DOHH2 (cell line): Measurements from ENCODE around the gene SGPP1.

Experiments
- CTCF ChIP-seq: fragments of 200-600 bp; sonication (generic); IDR thresholded peaks from one replicate; pipeline ENCODE4 v1.5.1; 2014; ENCODE audit warnings: antibody characterized with exemption, mild to moderate bottlenecking, low read depth, low read length; ENCODE audit not compliant: poor library complexity, severe bottlenecking
- EZH2phosphoT487 ChIP-seq: fragments of 200-600 bp; sonication (generic); IDR thresholded peaks from 2 replicates; pipeline ENCODE4 v1.6.1; 2017; ENCODE audit warnings: borderline replicate concordance, mild to moderate bottlenecking, antibody characterized with exemption, low read length, moderate library complexity, mixed read lengths

GRCh38 chr14:63686926-63687325 lies 40.9 kb downstream of the SGPP1 start:
- no peak for TF ChIP-seq CTCF
- TF ChIP-seq EZH2phosphoT487: no peak
